ENCODE data around the gene STOML1. TPM values are rescaled to one million over a fixed set of nuclear protein-coding genes. Genes with fewer than 3 reads are reported as not detected.
"Not testable (repeated sequence)": the region's sequence is repeated elsewhere in the genome, so short reads cannot be mapped to it uniquely, and the experiment has no call there.

STOML1 gene
- total RNA-seq, 1 donor from 2014 or later = 24.1 TPM

DNA sequence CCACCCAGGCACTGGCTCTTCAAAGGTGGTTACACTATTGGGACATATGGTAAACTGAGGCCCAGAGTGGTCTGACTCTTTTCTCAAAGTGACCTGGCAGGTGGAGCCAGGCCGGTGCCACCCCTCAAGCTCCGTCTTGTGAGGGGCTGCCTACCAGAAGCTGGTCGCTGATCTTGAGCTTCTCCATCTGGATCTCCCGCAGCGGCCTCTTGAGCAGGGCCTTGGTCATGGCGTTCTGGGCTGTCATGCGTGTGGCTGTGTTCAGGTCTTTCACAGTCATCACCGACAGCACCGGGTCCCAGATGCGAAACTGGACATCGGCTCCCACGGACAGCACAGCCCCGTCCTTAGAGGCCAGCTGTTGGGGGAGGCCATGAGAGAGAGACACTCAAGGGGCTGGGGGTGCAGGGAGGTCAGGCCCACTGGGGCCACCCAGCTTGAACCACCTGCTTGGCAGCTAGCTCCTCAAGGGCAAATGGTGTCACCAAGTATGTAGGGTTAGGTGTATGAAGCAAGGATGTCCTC, 3.6 kb downstream of the STOML1 start:
- DNase-seq (ENCODE audit: low spot score in 2 of 2) (no peak), FAIRE-seq (no peak)

DNA sequence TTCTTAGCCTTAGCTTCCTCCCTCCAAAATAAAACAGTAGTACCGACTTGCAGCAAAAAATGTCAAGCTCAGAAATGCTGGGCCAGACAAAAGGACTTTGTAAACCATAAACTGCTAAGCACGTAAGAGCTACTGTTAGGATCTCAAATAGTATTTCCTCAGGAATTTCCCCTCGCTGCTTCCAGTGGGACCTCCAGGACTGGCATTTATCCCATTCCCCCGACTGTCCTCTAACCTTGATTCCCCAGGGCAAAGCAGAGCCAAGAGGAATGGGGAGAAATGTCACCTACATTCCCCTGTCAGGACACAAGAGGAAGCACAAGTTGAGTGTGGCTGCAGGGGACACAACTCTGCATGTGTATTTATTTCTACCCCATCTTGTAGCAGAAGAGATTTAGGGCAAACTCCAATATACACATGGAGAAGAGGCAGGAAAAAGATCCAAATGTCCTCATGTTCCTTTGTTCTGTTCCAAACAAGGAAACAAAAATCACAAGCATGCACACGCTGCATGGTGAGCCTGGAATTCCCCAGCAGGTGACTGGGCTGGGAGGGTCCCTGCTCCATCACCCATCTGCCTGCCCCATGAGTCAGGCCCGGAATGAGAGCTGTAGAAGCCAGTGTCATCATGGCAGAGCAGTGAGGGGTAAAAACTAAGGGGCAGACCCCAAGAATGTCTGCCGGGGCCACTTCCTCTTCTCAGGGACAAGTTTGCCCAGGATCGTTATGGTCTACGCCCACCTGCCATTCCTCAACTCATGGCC, 4.2 kb downstream of the STOML1 start:
- no peak for FAIRE-seq
- DNase-seq (ENCODE audit: low spot score in 2 of 2) = no peak

DNA sequence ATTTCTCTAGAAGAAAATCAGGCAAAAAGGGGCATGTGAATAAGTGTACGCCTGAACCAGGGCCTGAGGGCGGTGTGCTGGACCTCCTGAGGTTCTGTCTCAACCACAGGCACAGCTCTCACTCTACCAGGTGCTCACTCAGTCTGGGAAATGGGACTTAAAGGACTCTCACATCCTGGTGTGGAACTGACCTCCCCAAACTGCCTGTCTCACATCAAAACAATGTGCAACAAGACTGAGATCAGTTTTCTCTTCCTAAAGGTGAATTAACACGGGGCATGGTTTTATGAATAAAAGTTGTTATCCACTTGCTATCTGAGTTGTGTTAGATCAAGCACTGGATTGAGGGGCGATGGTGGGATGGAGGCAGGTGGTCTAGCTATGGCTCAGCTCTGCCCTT, 4.8 kb downstream of the STOML1 start:
- FAIRE-seq = no peak
- no peak for DNase-seq (ENCODE audit: low spot score in 2 of 2)

DNA sequence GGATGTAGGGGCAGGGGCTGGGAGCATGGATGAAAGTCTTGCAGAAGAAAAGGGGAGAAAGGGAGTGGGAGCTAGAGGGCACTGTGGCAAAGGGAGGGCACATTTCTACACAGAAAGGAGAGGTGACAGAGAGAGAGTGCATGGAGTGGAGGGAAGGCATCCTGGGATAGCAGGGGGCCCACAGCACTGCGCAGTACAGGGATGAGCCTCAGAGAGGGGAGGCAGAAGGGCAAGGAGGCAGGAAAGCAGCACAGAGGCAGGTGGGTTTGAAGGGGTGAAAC, 5.4 kb downstream of the STOML1 start:
- DNase-seq (ENCODE audit: low spot score in 2 of 2) (no peak), FAIRE-seq (no peak)

DNA sequence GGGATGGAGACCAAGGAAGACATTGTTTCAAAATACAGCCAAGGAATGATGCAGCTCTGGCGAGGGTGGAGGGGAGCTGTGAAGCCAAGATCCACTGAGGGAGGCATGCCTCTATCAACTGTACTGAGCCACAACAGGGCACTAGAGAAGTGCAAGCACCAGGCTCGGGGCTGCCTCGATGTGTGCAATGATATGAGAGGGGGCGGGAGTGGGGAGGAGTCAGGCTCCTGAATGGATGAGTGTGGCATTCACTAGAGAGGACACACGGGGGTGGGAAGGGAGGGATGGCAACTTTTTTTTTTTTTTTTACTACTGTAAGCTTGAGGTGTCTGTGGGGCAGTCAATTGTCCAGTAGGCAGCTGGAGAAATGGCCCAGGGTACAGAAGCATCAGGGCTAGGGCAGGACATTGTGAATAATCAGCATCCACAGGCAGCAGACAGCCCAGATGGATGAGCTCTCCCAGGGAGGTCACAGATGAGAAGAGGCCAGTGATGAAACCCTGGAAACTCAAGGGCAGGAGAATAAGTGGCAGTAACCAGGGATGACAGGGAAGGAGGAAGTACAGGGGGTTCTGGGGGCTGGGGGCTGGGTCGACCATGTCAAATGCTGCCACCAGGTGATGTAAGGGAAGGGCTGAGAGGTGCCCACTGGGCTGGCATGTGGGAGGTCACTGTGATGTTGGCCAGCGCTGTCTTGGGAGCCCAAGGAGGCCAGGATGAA, 5.9 kb downstream of the STOML1 start:
- no peak for FAIRE-seq
- no peak for DNase-seq (ENCODE audit: low spot score in 2 of 2)

DNA sequence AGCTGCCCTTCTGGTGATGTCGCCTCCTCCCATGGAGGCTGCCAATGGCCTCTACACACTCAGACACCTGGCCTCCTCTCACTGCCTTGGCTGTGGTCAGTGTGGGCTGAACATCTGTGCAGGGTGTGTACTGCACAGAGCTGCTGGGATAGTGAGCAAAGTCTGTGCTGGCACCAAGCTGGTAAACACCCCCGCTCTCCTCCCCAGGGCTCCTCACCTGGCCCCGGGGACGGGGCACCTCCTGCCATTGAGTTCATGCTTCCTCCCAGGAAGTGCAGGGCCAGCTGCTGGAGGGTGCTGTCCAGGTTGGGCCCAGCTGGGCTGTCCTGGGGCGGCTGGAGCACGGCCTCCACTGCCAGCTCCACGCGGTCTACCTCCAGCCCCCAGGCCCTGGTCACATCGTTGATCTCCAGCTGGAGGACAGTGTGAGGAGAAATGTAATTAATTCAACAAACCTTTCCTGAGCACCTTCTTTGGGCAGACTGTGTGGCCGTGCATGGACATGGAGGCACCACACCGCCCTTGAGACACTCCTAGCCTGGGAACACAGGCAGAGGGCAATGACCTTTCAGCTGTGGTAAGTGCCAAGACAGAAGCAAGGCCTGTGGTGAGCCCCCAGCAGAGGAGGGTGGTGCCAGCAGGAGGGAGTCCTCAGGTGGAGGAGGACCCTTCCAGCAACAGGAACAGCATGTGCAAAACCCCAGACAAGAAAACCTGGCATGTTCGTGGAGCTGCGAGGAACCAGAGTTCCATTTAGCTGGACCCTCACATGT, 6.8 kb downstream of the STOML1 start:
- DNase-seq (ENCODE audit: low spot score in 2 of 2) (no peak), FAIRE-seq (no peak)

DNA sequence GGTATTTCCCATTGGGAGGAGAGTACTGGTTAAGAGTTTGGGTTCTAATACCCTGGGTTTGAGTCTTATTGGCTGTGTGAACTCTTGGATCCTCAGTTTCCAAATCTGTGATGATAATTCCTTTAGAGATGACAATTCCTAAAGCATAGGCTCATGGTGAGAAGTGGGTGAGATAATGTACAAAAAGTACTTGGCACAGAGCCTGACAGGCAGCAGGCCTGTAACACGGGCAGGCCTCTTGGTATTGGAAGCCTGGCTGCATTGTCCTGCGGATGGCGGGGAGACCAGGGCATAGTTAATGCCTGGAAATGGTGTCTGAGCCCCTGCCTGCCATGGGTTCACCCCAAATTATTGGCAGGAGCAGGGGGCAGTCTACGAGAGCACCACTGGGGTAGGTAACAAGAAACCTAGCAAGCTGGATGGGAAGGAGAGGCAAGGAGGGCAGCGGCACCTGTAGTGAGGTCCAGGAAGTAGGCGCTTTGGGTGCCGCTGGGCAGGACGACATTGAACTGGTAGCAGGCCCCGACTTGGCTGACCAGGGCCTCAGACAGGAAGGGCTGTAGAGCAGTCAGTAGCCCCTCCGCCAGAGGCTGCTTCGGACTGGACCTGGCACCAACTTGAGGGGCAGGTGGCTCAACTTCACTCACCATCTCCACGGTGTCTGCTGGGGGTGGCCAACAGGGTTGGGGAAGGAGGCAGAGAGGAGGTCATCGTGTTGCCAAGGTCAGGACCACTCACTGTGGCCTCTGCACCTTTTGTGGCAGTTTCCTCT, 7.7 kb downstream of the STOML1 start:
- DNase-seq (ENCODE audit: low spot score in 2 of 2) = no peak
- no peak for FAIRE-seq

DNA sequence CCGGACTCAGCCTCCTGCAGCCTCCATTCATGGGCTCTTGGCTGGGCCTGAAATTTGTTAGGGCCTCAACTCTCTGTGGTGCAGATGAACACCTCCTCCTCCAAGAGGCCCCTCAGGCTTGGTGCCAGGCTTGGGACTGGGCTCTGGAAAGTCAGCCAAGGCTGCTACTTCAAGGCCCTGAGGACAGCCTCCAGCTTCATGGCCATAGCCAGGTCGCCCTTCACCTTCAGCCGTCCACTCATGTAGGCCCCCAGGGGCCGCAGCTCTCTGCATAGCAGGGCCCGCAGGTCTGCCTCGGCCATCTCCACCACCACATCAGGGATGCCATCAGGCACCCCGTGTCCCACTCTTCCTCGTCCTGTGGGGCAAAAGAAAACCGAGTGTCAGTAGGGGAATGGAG, 8.3 kb downstream of the STOML1 start:
- no peak for FAIRE-seq
- DNase-seq (ENCODE audit: low spot score in 2 of 2) = no peak

DNA sequence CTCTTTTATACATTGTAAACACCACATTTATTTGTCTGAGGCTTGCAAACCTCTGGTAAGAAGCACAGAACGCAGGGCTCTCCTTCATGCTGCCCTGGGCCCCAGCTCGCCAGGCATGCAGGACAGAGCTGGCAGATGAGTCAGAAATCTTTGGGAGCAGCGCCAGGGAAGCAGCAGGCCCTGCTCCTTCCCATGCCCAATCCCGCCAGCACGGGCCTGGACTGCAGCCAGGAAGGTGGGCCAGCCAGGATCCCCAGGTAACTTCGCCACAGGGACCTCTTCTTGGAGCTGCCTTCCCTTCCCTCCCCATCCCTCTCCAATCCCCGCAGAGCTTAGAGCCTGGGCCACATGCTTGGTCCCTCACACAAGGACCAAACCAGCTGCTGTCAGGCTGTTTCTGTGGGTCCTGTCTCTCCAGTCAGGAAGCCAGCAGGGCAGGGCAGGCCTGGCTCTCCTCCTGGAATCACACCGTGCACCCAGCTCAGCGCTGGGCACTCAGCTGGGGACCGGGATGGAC, 8.8 kb downstream of the STOML1 start:
- DNase-seq (ENCODE audit: low spot score in 2 of 2) (no peak), FAIRE-seq (no peak)

DNA sequence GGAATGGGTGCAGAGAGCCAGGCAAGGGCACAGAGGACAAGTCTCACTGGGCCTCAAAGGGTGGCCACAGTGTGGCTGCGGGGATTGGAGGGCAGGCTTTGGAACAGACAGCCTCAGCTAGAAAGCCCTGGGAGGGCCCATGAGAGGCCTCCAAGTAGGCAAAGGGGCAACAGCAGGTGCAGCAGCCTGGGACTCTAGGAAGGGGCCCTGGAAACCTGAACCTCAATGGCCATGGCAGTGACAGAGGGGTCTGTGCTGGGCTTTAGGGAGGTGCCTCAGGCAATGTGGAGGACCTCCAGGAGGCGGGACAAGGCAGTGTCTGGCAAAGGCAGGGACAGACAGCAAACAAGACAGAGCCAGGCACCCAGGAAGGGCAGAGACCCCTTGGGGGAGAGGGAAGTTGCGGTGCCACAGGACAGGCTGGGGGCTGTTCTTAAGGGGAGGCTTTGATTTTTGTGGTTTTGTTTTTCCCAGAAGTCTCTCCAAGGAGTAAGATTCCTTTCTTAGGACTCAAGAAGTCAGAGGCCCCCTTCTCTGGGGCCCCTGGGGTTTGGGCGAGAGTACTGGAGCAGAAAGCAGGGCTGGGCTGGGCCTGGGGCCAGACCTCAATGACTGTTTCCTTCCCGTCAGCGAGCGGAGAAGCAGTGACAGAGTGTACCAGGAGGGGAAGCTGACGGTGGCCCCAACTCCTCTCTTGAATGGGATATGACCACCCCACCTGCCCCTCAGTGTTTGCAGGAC, 9.7 kb downstream of the STOML1 start:
- FAIRE-seq (no peak), DNase-seq (ENCODE audit: low spot score in 2 of 2) (no peak)

DNA sequence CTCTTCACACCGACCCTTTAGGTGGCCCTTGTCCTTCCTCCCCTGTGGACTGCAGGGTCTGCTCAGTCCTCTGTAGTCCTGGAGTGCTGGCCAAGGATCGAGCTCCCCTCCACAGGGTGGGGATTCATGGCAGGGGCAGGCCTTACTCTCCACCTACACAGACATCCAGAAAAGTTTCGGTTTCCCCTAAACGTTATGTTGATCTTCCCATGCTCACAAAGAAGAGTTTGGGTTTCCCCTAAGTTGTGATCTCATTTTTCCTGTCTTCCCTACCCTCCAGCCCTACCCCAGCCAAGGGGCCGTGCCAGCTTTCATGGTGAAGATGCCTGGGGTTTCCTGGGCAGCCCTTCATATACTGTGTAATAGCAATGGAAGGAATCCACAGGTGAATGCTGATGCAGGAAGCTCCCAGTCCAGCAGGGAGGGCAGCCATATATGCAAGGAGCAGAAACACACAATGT, 10.3 kb downstream of the STOML1 start:
- DNase-seq (ENCODE audit: low spot score in 2 of 2) = no peak
- FAIRE-seq = no peak

DNA sequence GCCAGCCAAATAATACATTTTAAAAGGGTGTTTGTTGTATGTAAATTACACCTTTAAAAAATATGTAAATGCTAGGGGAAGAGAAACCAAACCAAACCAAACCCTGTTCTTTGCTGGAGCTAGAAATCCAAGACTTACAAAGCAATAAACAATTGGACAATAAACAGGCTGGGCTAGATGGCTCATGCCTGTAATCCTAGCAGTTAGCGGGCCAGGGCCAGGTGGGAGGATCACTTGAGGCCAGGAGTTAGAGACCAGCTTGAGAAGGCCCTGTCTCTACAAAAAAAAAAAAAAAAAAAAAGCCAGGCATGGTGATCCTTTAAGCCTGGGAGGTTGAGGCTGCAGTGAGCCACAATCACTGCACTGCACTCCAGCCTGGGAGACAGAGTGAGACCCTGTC, 12.5 kb downstream of the STOML1 start:
- no peak for DNase-seq (ENCODE audit: low spot score in 2 of 2)
- FAIRE-seq = no peak

DNA sequence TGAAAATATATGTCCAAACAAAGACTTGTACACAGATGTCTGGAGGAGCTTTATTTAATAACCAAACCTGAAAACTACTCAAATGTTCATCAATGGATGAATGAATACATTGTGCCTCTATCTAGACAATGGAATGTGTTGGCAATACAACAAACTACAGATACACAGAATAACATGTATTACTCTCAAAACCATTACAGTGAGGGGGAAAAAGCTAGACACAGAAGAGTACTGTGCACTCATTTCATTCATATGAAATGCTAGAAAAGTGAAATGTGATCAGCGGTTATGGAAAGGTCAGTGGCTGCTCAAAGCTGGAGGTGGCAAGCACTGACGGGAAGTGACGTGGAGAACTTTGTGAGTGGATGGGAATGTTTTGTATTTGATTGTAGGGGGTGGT, 13.2 kb downstream of the STOML1 start:
- DNase-seq (ENCODE audit: low spot score in 2 of 2) (no peak), FAIRE-seq (no peak)

DNA sequence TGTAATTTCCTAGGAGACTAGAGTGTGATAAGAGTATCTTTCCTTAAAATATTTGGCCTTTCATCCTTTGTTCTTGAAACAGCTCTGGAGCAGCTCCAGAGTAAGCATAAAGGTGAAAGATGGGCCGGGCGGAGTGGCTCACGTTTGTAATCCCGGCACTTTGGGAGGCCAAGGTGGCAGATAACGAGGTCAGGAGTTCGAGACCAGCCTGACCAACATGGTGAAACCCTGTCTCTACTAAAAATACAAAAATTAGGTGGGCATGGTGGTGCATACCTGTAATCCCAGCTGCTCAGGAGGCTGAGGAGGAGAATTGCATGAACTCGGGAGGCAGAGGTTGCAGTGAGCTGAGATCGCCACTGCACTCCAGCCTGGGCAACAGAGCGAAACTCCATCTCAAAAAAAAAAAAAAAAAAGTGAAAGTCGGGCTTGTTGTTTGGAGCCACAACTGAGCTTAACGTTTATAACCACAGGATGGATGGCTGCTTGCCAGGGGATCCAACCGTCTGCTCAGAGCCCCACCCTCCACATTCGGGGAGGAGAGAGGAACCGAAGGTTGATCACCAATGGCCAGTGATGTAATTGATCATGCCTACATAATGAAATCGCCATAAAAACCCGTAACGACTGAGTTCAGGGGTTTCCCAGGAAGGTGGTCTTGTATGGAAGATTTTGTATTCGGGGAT, 16.5 kb downstream of the STOML1 start:
- not testable (repeated sequence) for DNase-seq (ENCODE audit: low spot score in 2 of 2); FAIRE-seq

DNA sequence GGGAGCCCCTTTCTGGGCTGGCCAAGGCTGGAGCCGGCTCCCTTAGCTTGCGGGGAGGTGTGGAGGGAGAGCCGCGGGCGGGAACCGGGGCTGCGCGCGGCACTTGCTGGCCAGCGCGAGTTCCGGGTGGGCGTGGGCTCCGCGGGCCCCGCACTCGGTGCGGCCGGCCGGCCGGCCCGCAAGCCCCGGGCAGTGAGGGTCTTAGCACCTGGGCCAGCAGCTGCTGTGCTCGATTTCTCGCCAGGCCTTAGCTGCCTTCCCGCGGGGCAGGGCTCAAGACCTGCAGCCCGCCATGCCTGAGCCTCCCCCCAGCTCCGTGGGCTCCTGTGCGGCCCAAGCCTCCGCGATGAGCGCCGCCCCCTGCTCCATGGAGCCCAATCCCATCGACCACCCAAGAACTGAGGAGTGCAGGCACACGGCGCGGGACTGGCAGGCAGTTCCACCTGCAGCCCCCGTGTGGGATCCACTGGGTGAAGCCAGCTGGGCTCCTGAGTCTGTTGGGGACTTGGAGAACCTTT, 18.4 kb downstream of the STOML1 start:
- DNase-seq (ENCODE audit: low spot score in 2 of 2); FAIRE-seq: not testable (repeated sequence)

DNA sequence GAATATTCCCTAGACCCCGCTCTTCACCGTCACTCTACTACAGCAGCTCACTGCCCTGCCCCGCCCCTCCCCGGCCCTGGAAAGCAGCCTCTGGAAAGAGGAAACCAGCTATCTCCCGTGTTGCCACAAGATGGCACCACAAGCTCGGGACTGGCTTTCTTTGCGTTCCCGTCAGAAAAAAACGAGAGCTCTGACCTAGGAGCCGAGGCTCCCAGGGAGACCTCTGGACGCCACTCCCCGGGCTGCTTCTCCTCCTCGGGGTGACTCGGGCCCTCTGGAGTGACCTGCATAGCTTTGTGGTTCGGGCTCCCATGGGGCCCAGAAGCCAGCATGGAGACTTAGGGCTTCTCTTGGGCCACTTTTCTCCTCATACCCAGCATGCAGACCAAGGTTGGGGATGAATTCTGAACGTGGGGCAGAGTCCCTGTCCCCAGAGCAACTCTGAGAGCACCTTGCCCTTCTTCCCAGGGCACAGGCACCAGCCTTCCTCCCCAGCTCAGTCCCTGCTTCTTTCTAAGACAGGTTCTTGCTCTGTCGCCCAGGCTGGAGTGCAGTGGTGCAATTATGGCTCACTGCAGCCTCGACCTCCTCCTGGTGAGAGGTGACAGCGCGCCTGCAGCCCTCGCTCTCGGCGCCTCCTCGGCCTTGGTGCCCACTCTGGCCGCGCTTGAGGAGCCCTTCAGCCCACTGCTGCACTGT, 19.0 kb downstream of the STOML1 start:
- FAIRE-seq (no peak), DNase-seq (ENCODE audit: low spot score in 2 of 2) (peak; percentile 78 to 87)

DNA sequence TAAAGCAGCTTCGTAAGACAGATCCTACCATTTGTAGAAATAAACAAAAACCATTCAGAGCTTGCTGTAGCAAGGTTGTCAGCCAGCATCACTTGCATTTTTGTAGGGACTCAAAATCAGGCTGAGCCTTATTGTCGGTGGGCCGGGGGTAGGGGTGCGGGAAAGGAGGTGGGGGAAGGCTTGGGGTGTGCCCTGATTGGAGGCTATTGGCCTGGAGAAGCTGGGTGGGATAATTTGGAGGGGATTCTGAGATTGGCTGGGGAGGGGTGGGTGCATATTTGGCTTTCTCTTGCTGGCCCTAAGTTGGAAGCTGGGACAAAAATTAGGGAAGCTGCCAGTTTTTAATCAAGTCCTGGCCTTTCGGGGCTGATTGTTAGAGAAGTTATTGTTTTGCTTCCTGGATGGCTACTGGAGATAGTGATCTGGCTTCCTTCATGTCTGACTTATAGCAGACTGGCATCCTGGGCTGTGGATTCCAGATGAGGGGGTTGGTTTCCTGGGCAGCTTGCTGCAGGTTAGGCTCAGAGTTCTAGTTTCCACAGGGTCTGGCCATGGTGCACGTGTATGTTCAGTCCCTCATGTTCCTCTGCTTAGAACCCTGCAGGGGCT, 22.8 kb downstream of the STOML1 start:
- no peak for DNase-seq (ENCODE audit: low spot score in 2 of 2)
- no peak for FAIRE-seq

DNA sequence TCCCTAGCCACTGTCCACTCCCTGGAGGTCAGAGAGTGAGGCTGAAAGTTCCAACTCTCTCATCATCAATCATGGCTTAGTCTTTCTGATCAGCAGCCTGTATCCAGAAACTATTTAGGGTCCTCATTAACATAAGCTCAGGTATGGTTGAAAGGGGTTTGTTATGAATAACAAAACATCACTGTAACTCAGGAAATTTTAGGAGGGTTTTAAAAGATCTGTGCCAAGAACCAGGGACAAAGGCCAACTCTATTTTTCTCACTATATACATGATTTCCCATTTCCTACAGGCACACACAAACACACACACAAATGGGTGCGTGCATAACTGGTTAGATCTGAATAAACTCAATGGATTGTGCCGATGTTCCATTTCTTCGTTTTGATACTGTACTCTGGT, 23.6 kb downstream of the STOML1 start:
- FAIRE-seq = no peak
- no peak for DNase-seq (ENCODE audit: low spot score in 2 of 2)
